ENCODE measurements around the gene NFE2L3.

DNA sequence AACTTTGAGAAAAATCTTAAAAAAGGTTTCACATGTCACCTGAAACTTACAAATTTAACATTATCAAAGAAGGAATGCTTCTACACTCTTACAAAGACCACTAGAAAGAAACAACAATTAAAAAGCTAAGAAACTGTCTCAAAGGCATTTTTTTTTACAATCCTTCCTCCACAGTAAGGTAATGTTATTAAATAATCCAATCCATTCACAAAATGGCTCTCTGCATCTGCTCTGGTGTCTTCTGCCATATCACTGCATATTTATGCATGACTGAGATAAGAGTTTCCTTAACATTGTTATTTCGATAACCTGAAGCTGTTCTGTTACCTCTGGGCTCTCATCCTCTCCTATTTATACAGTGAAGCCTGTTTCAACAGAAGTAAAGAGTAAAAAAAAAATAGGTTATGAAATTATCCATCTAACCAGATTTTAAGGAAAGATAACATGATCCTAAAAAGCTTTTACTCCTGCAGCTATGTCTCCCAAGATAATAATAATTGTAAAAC is 40.0 kb downstream of the NFE2L3 start:
- TF ChIP-seq, protein P1, sequence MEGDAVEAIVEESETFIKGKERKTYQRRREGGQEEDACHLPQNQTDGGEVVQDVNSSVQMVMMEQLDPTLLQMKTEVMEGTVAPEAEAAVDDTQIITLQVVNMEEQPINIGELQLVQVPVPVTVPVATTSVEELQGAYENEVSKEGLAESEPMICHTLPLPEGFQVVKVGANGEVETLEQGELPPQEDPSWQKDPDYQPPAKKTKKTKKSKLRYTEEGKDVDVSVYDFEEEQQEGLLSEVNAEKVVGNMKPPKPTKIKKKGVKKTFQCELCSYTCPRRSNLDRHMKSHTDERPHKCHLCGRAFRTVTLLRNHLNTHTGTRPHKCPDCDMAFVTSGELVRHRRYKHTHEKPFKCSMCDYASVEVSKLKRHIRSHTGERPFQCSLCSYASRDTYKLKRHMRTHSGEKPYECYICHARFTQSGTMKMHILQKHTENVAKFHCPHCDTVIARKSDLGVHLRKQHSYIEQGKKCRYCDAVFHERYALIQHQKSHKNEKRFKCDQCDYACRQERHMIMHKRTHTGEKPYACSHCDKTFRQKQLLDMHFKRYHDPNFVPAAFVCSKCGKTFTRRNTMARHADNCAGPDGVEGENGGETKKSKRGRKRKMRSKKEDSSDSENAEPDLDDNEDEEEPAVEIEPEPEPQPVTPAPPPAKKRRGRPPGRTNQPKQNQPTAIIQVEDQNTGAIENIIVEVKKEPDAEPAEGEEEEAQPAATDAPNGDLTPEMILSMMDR (conservative IDR thresholded peaks at IDR 0.05 in 1 of 2, IDR thresholded peaks at IDR 0.05 in 1 of 2; ENCODE audit: extremely low read depth in 1 of 2, insufficient read depth in 1 of 2, low read depth in 1 of 2, low read length in 2 of 2): no peak
- TF ChIP-seq EZH2 (IDR thresholded peaks at IDR 0.05; ENCODE audit: borderline replicate concordance, low read length): no peak

Data from mammary epithelial cell (primary cell).